ENCODE data around the gene HDHD2.
A peak's percentile ranks its signal among the peaks of the same experiment; 100 is the strongest.
"Not testable (repeated sequence)": the region's sequence is repeated elsewhere in the genome, so short reads cannot be mapped to it uniquely, and the experiment has no call there.

Gene HDHD2

DNA sequence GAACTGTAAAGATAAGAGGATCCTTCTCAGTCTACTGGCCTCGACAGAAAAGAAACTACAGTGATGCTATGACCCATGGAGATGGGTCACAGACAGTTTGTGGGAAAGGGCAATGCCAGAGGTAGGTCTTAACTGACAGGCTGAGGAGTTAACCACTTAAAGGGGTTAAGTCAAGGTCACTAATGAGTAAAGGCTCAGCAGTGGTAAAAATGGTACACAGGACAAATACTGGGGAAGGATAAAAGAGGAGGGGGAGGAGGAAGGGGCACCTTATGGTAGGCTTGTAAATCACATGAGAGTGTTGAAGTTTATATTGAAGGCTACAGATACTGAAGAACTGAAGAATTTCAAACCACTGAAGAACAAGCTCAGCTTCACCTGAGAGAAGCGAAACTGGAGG, 16.0 kb upstream of the HDHD2 start:
- Mint-ChIP-seq H3K4me3 (no peak overlapping the region), H3K36me3 (ENCODE audit: low read depth) (peaks cover 6% of the 10 kb centered on the region), H3K9me3 (no peaks in the 10 kb centered on the region), H3K27me3 (ENCODE audit: low read depth) (no peaks in the 10 kb centered on the region), H3K4me1 (ENCODE audit: low read depth) (peaks cover 16% of the 10 kb centered on the region), H3K27ac (no peak overlapping the region)

DNA sequence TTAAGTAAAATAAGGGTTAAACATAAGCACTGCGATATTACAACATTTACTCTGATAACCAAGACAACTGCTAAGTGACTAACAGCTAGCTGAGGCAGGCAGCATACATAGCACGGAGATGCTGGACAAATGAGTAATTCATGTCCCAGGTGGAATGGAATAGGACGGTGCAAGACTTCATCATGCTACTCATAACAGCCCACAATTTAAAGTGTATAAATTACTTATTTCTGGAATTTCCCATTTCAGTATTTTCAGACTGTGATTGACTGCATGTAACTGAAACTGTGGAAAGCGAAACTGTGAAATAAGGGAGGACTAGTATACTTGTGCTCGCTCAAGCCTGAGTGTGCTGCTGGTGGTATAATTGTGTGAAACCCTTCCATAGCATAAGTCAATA, 12.9 kb upstream of the HDHD2 start:
- H3K27ac Mint-ChIP-seq = no peak overlapping the region
- no peaks in the 10 kb centered on the region for H3K27me3 Mint-ChIP-seq (ENCODE audit: low read depth)
- peaks cover 8% of the 10 kb centered on the region for H3K36me3 Mint-ChIP-seq (ENCODE audit: low read depth)
- H3K9me3 Mint-ChIP-seq = no peaks in the 10 kb centered on the region
- H3K4me1 Mint-ChIP-seq (ENCODE audit: low read depth) = peaks cover 14% of the 10 kb centered on the region
- H3K4me3 Mint-ChIP-seq = no peak overlapping the region

DNA sequence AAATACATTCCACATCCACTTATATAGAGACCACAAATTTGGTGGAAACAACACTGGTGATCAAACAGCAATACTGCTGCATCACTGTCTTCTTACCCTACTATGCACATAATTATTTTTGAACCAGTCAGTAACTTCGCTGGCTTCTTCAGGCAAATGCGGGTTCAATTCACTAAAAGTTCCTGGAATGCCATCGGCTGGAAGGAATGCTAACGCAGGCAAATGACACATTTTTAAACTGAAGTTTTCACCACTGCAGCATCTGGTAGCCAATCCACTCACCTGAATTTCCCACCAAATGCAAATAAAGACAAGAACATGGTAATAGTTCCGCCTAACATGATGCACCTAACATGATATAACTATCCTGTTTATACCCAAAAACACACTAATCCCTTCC, 10.0 kb upstream of the HDHD2 start:
- Mint-ChIP-seq H3K9me3 (no peaks in the 10 kb centered on the region), H3K4me3 (no peak overlapping the region), H3K27ac (no peak overlapping the region), H3K4me1 (ENCODE audit: low read depth) (peaks cover 10% of the 10 kb centered on the region), H3K36me3 (ENCODE audit: low read depth) (peaks cover 8% of the 10 kb centered on the region), H3K27me3 (ENCODE audit: low read depth) (no peaks in the 10 kb centered on the region)

DNA sequence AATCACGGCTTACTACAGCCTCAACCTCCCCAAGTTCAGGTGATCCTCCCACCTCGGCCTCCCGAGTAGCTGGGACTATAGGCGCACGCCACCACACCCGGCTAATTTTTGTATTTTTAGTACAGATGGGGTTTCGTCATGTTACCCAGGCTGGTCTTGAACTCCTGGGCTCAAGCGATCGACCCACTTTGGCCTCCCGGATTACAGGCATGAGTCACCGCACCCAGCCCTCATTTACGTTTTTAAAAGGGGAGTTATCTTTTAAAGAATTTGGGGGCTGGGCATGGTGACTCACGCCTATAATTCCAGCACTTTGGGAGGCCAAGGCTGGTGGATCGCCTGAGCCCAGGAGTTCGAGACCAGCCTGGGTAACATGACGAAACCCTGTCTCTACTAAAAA, 8.1 kb upstream of the HDHD2 start:
- H3K27me3 Mint-ChIP-seq (ENCODE audit: low read depth); H3K4me3 Mint-ChIP-seq; H3K36me3 Mint-ChIP-seq (ENCODE audit: low read depth); H3K9me3 Mint-ChIP-seq; H3K27ac Mint-ChIP-seq; H3K4me1 Mint-ChIP-seq (ENCODE audit: low read depth): not testable (repeated sequence)

DNA sequence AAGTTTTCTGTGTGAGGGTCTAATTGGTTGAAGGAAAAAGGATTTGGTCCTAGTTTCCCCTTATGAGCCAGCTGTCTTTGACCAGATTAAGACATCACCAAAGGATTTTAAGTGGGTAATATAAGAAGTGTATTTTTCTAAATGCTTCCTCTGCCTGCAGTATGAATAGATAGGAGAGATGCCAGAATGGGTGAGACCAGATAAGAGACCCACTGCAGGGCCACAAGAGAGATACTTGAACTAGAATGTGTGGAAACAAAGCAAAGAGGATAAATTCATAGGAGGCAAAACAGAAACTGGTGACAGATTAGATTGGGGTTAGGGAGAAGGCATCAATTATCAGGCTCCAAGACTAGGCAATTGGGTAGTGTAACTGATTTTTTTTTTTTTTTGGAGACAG, 1.1 kb upstream of the HDHD2 start:
- peak overlapping the region; percentile 95 for H3K27ac Mint-ChIP-seq
- H3K9me3 Mint-ChIP-seq = no peaks in the 10 kb centered on the region
- H3K27me3 Mint-ChIP-seq (ENCODE audit: low read depth) = no peaks in the 10 kb centered on the region
- peaks cover 3% of the 10 kb centered on the region for H3K36me3 Mint-ChIP-seq (ENCODE audit: low read depth)
- peaks cover 27% of the 10 kb centered on the region for H3K4me1 Mint-ChIP-seq (ENCODE audit: low read depth)
- peak overlapping the region; percentile 96 for H3K4me3 Mint-ChIP-seq

DNA sequence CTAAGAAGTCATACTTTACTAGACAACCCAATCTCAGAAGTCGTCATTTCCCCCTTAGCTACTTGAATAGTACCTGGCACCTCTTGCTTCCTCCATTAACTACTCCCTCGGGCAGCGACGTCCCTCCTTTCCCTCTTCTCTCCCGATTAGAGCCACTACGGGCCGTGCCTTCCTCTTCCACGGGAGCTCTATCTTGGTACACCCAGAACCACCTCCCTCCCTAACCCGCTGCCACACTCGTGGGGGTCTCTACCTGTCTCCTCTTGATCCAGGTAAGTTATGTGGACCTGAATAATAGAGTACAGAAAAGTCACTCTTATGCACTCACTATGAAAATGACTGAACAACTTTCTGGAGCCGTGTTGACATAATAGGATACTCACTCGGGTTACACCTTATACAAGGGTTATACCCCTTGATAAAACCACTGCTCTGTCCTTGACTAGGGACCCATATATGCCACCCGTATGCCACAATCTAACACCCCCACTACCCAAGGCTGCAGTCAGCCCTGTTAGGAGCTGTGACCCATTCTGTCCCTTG, 595 bp upstream of the HDHD2 start:
- Mint-ChIP-seq H3K4me3 (peak overlapping the region; percentile 96), H3K27ac (peak overlapping the region; percentile 95), H3K36me3 (ENCODE audit: low read depth) (peaks cover 3% of the 10 kb centered on the region), H3K9me3 (no peaks in the 10 kb centered on the region), H3K27me3 (ENCODE audit: low read depth) (no peaks in the 10 kb centered on the region), H3K4me1 (ENCODE audit: low read depth) (peaks cover 27% of the 10 kb centered on the region)

DNA sequence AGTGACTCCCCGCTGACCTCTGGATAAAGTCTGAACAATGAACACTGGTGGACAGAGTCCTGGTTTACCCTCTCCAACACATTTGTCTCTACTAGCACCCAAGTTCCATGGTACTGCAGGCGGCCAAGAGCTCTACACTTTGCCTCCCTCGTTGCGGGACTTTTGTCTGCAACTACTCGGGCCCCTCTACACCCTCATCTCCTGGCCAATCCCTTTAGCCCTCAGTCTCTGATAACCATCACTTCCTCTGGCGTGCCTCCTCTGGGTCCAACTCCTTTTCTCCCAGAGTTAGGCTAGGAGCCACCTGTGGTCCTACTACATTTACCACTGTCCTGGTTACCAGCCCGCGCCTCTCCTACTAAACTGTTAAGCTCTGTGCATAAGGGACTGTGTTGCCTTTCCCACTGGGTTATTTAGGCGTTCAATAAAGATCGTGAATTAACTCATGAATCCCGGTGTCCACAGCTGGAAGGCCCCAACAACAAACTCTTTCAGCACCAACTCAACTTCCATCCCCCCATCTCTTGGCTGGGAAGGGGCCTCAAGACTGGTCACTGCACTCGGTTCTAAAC, 757 bp downstream of the HDHD2 start:
- Mint-ChIP-seq H3K27me3 (ENCODE audit: low read depth) (no peaks in the 10 kb centered on the region), H3K4me3 (peak overlapping the region; percentile 96), H3K9me3 (no peaks in the 10 kb centered on the region), H3K4me1 (ENCODE audit: low read depth) (peaks cover 29% of the 10 kb centered on the region), H3K27ac (peak overlapping the region; percentile 95), H3K36me3 (ENCODE audit: low read depth) (peaks cover 13% of the 10 kb centered on the region)

DNA sequence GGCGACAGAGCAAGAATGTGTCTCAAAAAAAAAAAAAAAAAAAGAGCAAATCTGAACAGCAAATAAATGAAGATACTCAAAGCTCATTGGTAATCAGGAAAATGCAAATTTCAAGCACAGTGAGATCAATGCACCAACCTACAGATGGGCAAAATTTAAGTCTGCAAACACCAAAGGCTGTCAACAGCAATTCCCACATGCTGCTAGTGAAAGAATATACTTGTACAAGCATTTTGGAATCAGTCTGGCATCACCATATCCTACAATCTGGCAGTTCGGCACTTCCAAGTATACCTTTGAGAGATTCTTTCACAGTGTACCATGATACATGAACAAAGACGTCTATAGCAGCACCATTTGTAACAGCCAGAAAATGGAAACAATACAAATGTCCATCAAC, 4.1 kb downstream of the HDHD2 start:
- no peak overlapping the region for H3K4me3 Mint-ChIP-seq

DNA sequence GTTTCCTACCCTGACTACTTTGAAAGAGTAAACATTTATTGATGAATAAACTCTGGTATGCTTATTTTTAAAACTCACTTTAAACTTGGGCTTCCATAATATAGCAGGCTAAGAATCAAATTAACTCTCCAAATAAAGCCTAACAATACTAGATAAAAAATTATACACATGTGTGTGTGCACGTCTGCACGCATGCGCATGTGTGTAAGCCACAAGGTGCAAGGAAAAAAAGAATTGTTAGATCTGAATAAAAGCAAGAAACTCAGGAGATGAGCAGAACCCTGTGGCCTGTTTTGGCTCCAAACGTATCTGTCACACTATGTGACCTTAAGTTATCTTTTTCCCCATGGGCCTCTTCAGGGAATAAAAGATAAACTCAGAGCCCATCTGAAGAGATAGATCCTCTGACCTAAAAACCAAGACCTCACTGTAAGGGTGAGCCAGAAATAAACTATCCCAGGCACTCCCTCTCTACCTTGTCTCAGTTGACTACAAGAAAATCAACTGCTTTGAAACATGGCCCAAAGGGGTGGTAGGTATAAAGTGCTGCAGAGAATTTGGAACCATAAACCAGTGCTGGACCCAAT, 6.3 kb downstream of the HDHD2 start:
- no peak overlapping the region for H3K4me3 Mint-ChIP-seq
- no peaks in the 10 kb centered on the region for H3K9me3 Mint-ChIP-seq
- H3K27me3 Mint-ChIP-seq (ENCODE audit: low read depth) = no peaks in the 10 kb centered on the region
- no peak overlapping the region for H3K27ac Mint-ChIP-seq
- H3K36me3 Mint-ChIP-seq (ENCODE audit: low read depth) = peaks cover 12% of the 10 kb centered on the region
- H3K4me1 Mint-ChIP-seq (ENCODE audit: low read depth) = peaks cover 9% of the 10 kb centered on the region

More for the DNA sequence above, 4.1 kb downstream of the HDHD2 start:
- H3K4me1 Mint-ChIP-seq (ENCODE audit: low read depth) = peaks cover 25% of the 10 kb centered on the region
- no peaks in the 10 kb centered on the region for H3K27me3 Mint-ChIP-seq (ENCODE audit: low read depth)
- no peaks in the 10 kb centered on the region for H3K9me3 Mint-ChIP-seq
- H3K36me3 Mint-ChIP-seq (ENCODE audit: low read depth) = peaks cover 13% of the 10 kb centered on the region
- H3K27ac Mint-ChIP-seq = no peak overlapping the region

DNA sequence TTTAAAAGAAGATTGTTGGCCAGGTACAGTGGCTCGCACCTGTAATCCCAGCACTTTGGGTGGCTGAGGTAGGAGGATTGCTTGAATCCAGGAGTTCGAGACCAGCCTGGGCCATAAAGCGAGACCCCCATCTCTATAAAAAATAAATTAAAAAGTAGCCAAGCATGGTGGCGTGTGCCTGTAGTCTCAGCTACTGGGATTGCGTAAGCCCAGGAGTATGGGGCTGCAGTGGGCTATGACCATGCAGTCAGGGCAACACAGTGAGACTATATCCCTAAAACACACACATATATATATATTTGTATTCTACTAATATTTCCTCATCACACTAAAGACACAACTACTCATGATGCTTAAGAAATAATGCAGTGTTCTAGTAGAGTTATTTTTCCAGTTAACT, 7.1 kb downstream of the HDHD2 start:
- Mint-ChIP-seq H3K27ac (no peak overlapping the region), H3K36me3 (ENCODE audit: low read depth) (peaks cover 14% of the 10 kb centered on the region), H3K27me3 (ENCODE audit: low read depth) (no peaks in the 10 kb centered on the region), H3K9me3 (no peaks in the 10 kb centered on the region), H3K4me1 (ENCODE audit: low read depth) (peaks cover 2% of the 10 kb centered on the region), H3K4me3 (no peak overlapping the region)

DNA sequence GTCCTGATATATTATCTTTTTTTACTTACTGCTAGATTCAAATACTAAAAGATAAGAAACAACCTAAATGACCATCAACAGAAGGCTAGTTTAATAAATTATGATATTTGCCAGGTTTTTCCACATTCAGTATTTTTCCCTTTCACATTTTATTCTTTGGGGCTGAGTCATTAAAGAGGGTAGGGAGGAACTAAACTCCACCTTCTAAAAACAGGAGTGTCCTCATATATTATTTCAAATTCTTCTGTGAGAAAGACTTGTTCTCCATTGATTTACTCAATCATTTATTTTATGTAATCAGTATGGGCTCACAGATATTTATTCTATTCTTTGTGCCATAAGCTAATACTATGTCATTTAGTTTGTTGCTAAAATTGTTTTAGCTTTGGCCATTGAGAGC, 9.0 kb downstream of the HDHD2 start:
- H3K4me1 Mint-ChIP-seq (ENCODE audit: low read depth) = peaks cover 2% of the 10 kb centered on the region
- H3K27me3 Mint-ChIP-seq (ENCODE audit: low read depth) = no peaks in the 10 kb centered on the region
- H3K9me3 Mint-ChIP-seq = no peaks in the 10 kb centered on the region
- H3K4me3 Mint-ChIP-seq = no peak overlapping the region
- H3K36me3 Mint-ChIP-seq (ENCODE audit: low read depth) = peaks cover 19% of the 10 kb centered on the region
- H3K27ac Mint-ChIP-seq = no peak overlapping the region

DNA sequence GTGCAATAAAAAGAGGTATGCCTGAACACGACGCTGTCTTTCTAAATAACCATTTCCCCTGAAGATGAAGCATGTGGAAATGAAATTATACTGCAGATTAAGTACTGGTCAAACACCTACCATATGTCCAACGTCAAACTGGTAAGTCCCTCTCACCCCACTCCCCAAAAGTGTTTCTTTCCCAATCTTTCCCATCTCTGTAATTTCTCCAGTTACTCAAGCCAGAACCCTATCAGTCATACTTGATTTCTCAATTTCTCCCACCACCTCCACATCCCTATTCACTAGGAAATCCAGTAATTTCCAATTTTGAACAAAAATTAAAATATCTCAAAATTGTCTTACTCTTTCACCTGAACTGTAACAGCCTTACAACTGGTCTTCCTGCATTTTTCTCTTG, 29.2 kb downstream of the HDHD2 start:
- Mint-ChIP-seq H3K36me3 (ENCODE audit: low read depth) (peaks cover 37% of the 10 kb centered on the region), H3K27me3 (ENCODE audit: low read depth) (no peaks in the 10 kb centered on the region), H3K27ac (no peak overlapping the region), H3K9me3 (no peaks in the 10 kb centered on the region), H3K4me1 (ENCODE audit: low read depth) (peaks cover 11% of the 10 kb centered on the region), H3K4me3 (no peak overlapping the region)

DNA sequence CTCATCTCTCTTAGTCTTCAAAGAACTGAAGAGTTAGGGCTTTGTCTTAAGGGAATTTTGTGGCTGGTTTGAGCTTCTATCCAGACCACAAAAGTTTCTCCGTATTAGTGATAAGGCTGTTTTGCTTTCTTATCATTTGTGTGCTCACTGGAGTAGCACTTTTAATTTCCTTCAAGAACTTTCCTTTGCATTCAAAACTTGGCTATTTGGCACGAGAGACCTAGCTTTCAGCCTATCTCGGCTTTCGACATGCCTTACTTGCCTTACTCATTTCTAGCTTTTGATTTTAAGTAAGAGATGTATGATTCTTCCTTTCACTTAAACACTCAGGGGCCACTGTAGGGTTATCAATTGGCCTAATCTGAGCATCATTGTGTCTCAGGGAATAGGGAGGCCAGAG, 29.9 kb downstream of the HDHD2 start:
- H3K27ac Mint-ChIP-seq = no peak overlapping the region
- H3K36me3 Mint-ChIP-seq (ENCODE audit: low read depth) = peaks cover 37% of the 10 kb centered on the region
- H3K27me3 Mint-ChIP-seq (ENCODE audit: low read depth) = no peaks in the 10 kb centered on the region
- no peaks in the 10 kb centered on the region for H3K9me3 Mint-ChIP-seq
- no peak overlapping the region for H3K4me3 Mint-ChIP-seq
- peaks cover 11% of the 10 kb centered on the region for H3K4me1 Mint-ChIP-seq (ENCODE audit: low read depth)

DNA sequence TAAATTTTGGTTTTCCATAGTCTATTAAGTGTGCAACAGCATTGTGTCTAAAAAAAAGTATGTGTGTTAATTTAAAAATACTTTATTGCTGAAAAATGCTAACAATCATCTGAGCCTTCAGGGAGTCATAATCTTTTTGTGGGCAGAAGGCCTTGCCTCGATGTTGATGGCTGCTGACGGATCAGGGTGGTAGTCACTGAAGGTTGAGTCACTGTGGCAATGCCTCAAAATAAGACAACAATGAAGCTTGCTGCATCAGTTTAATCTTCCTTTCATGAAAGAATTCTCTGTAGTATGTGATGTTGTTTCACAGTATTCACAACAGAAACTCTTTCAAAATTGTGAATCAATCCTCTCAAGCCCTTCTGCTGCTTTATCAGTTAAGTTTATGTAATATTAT, 31.3 kb downstream of the HDHD2 start:
- Mint-ChIP-seq H3K4me3 (no peak overlapping the region), H3K9me3 (no peaks in the 10 kb centered on the region), H3K27ac (no peak overlapping the region), H3K27me3 (ENCODE audit: low read depth) (no peaks in the 10 kb centered on the region), H3K4me1 (ENCODE audit: low read depth) (peaks cover 11% of the 10 kb centered on the region), H3K36me3 (ENCODE audit: low read depth) (peaks cover 39% of the 10 kb centered on the region)

DNA sequence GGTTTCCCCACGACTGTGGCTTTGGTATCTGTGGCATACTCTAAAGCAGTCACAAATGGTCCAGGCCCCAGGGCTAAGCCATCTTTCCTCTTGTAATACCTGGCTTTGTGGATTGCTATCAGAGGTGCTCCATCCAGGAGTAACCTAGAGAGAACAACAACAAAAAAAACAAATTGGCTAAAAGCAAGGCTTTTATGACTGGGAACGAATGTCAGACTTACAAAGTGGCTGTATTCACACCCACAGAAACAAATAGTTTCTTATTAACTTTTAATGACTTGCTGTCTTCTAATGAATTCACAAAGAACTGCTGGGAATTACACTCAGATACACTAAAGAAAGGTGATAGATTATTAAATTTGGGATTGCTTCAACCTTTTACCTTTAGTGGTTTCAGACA, 35.1 kb downstream of the HDHD2 start:
- Mint-ChIP-seq H3K4me3 (no peak overlapping the region), H3K27me3 (ENCODE audit: low read depth) (no peaks in the 10 kb centered on the region), H3K4me1 (ENCODE audit: low read depth) (peaks cover 2% of the 10 kb centered on the region), H3K27ac (no peak overlapping the region), H3K9me3 (no peaks in the 10 kb centered on the region), H3K36me3 (ENCODE audit: low read depth) (peaks cover 33% of the 10 kb centered on the region)
